Spinal cord (tissue), 10 donors: ENCODE data around the gene FIBIN. TPM values are rescaled to one million over a fixed set of nuclear protein-coding genes. Genes with fewer than 3 reads are reported as not detected.
"Not testable (repeated sequence)": the region's sequence is repeated elsewhere in the genome, so short reads cannot be mapped to it uniquely, and the experiment has no call there.

Experiments used
- DNase-seq, 6 donors: peaks; one replicate each; pipeline versions ENCODE4 v3.0.0 to v3.0.0-alpha.2; 2013 to 2015; ENCODE audit warnings: low spot score in 6 of 6, low read depth in 4 of 6
- H3K27ac ChIP-seq: one replicate; pipeline ENCODE4 v1.5.1; 2013; ENCODE audit warnings: low read depth, low read length, control low read depth
- H3K27me3 ChIP-seq: one replicate; pipeline ENCODE4 v1.6.1; 2013; ENCODE audit warnings: low read length; ENCODE audit not compliant: control insufficient read depth, insufficient read depth
- H3K36me3 ChIP-seq: one replicate; pipeline ENCODE4 v1.6.1; 2013; ENCODE audit warnings: low read length; ENCODE audit not compliant: control insufficient read depth, insufficient read depth
- H3K4me1 ChIP-seq: one replicate; pipeline ENCODE4 v1.6.1; 2013; ENCODE audit warnings: low read length; ENCODE audit not compliant: control insufficient read depth, insufficient read depth
- H3K4me3 ChIP-seq: one replicate; pipeline ENCODE4 v1.5.1; 2013; ENCODE audit warnings: low read depth, low read length, control low read depth
- H3K9me3 ChIP-seq: one replicate; pipeline ENCODE4 v1.6.1; 2013; ENCODE audit warnings: low read length; ENCODE audit not compliant: control insufficient read depth, insufficient read depth
- WGBS: methylation state at CpG from one replicate; pipeline ENCODE4 v1.1.5; 2013; ENCODE audit warnings: missing lambda C conversion rate; ENCODE audit not compliant: insufficient coverage; 5-methylcytosine and 5-hydroxymethylcytosine counted together
- polyA plus RNA-seq, 2 donors: library from polyadenylated mRNA; unstranded; fragments of 120-200 nt; gene quantifications; one replicate each; pipeline ENCODE4 v1.2.1, GENCODE V29; 2013; ENCODE audit not compliant: insufficient read length in 2 of 2
- total RNA-seq, 2 donors: library from RNA; depleted of rRNA in 1 of 2; stranded (reverse); fragments of 120-200 nt in 1 of 2; fragments of >200 nt in 1 of 2; gene quantifications; one replicate each; pipeline versions ENCODE4 v1.2.3 to v1.2.4, GENCODE V29; 2013 to 2014
- donor health status: healthy.

The FIBIN gene
- total and polyA plus RNA-seq, 4 donors: 54.7 to 97.6 (median 74.7) TPM

DNA sequence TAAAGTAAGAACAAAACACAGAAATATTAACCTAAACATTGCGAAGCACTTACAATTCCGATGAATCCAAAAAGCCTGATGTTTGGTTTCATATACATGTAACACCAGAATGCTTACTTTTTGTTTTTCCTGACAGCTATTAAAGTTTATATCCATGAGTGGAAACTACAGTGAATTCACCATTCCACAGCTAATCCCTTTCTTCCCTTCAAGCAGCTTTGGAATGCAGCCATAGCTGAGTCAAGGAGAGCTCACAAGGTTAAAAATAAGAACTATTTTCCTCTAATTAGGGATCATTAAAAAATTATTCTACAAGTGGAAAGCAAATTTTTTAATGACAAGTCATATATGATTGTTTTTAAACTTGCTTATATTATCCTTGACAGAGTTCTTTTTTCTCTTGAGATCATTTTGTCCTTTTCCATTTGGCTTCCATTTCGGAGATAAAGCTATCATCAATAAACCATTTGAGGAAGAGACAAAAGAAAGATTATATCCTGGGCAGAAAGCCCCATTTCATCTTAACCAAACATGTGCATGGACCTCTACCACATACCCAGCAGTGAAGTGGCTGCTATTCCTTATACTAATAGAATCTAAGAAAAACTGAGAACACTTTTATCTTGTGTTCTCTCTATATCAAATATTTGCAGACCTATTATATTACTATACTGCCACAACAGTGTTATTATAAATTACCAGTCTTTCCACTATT is 19.7 kb upstream of the FIBIN start:
- peak overlapping the region; percentile 33 for H3K27ac ChIP-seq
- no peaks in the 10 kb centered on the region for H3K9me3 ChIP-seq
- peak in 2 of 6 donors; percentile 16 to 50 for DNase-seq
- no peaks in the 10 kb centered on the region for H3K27me3 ChIP-seq
- no peaks in the 10 kb centered on the region for H3K36me3 ChIP-seq
- WGBS: no CpG with 5 or more reads among the region's 3 CpGs
- no peaks in the 10 kb centered on the region for H3K4me1 ChIP-seq
- H3K4me3 ChIP-seq: no peak overlapping the region

DNA sequence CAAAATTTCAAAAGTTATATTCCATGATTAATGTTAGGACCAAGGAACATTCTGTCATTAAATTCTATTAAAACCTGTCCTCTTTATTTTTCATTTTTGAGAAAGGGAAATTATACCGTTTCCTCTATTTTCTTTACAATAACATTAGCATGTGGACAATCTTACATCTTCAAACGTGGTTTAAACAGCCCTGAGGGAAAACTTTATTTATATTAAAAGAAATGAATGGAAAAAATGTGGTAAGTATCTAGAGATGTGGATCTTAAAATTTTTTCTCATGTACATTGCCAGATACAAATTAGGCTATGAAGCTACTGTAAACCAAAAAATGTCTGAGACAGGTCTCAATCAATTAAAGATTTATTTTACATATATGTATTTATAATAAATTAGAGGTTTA is 18.9 kb upstream of the FIBIN start:
- H3K4me3 ChIP-seq: no peak overlapping the region
- DNase-seq: no peak
- no peaks in the 10 kb centered on the region for H3K36me3 ChIP-seq
- no CpG with 5 or more reads among the region's 2 CpGs for WGBS
- no peak overlapping the region for H3K27ac ChIP-seq
- H3K27me3 ChIP-seq: no peaks in the 10 kb centered on the region
- H3K4me1 ChIP-seq: no peaks in the 10 kb centered on the region
- no peaks in the 10 kb centered on the region for H3K9me3 ChIP-seq

DNA sequence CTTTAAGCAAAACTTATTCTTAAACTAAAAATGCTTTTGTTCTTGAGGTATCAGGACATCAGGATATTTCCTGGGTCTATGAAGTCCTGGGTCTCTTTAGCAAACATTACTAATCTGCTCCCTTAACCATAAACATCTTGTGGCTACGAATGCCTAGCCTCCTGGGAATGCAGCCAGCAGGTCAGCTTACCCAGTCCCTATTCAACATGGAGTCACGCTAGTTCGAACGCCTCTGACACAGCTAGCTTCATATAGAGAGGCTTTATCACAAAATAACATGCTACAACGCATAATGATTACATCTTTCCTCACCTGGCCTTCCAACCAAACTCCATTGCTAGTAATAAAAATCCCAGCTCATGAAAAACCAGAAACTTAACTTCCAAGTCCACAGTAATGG is 17.5 kb upstream of the FIBIN start:
- H3K4me3 ChIP-seq: no peak overlapping the region
- H3K36me3 ChIP-seq: no peaks in the 10 kb centered on the region
- no peaks in the 10 kb centered on the region for H3K27me3 ChIP-seq
- 36% methylated on average over 4 of the region's 5 CpGs for WGBS
- no peaks in the 10 kb centered on the region for H3K9me3 ChIP-seq
- H3K27ac ChIP-seq: no peak overlapping the region
- no peaks in the 10 kb centered on the region for H3K4me1 ChIP-seq
- peak in 1 of 6 donors; percentile 18 for DNase-seq

DNA sequence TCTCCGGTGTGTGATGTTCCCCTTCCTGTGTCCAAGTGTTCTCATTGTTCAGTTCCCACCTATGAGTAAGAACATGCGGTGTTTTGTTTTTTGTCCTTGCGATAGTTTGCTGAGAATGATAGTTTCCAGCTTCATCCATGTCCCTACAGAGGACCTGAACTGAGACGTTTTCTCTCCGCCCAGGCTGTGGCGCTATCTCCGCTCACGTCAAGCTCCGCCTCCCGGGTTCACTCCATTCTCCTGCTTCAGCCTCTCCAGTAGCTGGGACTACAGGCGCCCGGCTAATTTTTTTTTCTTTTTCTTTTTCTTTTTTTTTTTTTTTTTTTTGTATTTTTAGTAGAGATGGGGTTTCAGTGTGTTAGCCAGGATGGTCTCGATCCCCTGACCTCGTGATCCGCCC is 16.7 kb upstream of the FIBIN start:
- WGBS: 92% methylated on average over 8 of the region's 15 CpGs
- not testable (repeated sequence) for H3K27me3 ChIP-seq

DNA sequence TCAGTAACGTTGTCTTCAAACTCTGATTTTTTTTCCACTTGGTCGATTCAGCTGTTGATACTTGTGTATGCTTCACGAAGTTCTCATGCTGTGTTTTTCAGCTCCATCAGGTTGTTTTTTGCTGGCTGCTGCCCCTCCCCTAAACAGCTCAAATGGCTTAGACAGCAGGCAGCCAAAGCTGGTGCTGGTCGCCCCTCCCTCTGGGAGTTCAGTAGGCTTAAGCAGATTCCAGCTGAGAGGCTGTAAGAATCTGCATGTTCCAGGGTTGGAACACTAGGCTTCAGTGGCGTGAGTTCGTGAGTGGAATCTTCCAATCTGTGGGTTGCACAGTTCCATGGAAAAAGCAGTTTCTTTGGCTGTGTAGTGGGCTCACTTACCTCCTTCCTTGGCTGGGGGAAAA is 10.3 kb upstream of the FIBIN start:
- no peak for DNase-seq
- Histone ChIP-seq H3K4me3 (no peak overlapping the region), H3K36me3 (no peaks in the 10 kb centered on the region), H3K9me3 (peaks cover 5% of the 10 kb centered on the region), H3K4me1 (no peaks in the 10 kb centered on the region), H3K27me3 (no peaks in the 10 kb centered on the region), H3K27ac (no peak overlapping the region)
- WGBS: 77% methylated on average over 5 of the region's 6 CpGs

More for the DNA sequence above, 16.7 kb upstream of the FIBIN start:
- H3K27ac ChIP-seq, DNase-seq, H3K36me3 ChIP-seq, H3K9me3 ChIP-seq, H3K4me1 ChIP-seq, H3K4me3 ChIP-seq: not testable (repeated sequence)

DNA sequence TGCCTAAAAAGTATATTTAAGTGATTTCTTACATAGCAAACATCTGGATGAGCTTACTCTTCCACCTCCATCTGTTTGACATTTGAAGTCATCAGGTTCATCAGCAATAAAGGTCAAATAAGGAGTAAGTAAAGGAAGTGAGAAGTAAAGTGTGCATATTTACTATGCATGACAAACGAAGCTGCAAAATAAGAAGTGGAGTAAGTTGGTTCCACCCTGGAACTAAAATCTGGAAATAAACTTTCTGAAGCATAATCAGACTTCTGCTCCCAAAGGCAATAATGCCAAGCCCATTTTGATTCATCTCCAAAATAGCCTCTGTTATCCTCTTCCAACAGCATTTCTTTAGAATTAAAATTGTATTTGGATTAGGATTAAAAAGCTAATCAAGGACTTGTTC is 8.4 kb upstream of the FIBIN start:
- no peaks in the 10 kb centered on the region for H3K4me1 ChIP-seq
- no peak overlapping the region for H3K4me3 ChIP-seq
- no peak overlapping the region for H3K27ac ChIP-seq
- no peaks in the 10 kb centered on the region for H3K36me3 ChIP-seq
- H3K9me3 ChIP-seq: peaks cover 5% of the 10 kb centered on the region
- no peak for DNase-seq
- WGBS: no CpG with 5 or more reads among the region's 1 CpG
- H3K27me3 ChIP-seq: no peaks in the 10 kb centered on the region

DNA sequence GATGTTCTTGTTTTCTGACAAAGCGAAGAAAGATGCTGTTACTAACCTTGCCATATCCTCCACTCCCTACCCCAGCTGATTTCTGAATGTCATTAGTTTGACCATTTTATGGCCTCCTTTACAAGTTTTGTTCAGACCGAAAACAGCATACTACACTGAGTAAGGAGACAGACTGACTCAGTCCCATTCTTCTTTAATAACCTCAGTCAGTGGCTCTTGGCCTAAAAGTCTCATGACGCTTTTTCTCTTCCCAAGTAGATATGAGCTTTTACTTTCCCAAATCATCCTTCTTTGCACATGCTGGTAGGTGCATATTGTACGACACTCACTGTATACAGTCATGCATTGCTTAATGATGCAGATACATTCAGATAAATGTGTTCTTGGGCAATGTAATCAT is 8.0 kb upstream of the FIBIN start:
- Histone ChIP-seq H3K4me3 (no peak overlapping the region), H3K27ac (no peak overlapping the region), H3K27me3 (no peaks in the 10 kb centered on the region), H3K4me1 (no peaks in the 10 kb centered on the region), H3K36me3 (no peaks in the 10 kb centered on the region), H3K9me3 (peaks cover 5% of the 10 kb centered on the region)
- no peak for DNase-seq
- 83% methylated on average over 1 of the region's 4 CpGs for WGBS

DNA sequence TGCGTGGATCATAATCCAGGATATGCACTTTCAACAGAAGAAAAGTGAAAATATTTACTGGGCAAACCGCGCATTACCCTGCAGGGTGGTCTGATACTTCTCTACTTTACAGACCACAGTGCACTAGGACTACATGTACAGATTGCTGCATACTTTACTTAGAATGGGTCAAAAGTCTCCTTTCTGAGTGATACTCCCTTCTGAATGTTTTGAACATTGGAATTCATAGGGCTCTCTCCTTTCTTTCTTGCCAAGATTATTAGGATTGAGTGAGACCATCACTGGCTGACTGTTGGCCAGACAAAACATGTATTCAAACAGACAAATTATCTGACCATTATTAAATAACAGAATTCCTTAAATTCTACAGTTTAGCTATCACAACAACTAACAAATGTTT is 6.6 kb upstream of the FIBIN start:
- no peaks in the 10 kb centered on the region for H3K27me3 ChIP-seq
- no peak overlapping the region for H3K4me3 ChIP-seq
- no peak for DNase-seq
- H3K4me1 ChIP-seq: no peaks in the 10 kb centered on the region
- no CpG with 5 or more reads among the region's 3 CpGs for WGBS
- H3K36me3 ChIP-seq: no peaks in the 10 kb centered on the region
- peaks cover under 1% of the 10 kb centered on the region for H3K9me3 ChIP-seq
- H3K27ac ChIP-seq: no peak overlapping the region

DNA sequence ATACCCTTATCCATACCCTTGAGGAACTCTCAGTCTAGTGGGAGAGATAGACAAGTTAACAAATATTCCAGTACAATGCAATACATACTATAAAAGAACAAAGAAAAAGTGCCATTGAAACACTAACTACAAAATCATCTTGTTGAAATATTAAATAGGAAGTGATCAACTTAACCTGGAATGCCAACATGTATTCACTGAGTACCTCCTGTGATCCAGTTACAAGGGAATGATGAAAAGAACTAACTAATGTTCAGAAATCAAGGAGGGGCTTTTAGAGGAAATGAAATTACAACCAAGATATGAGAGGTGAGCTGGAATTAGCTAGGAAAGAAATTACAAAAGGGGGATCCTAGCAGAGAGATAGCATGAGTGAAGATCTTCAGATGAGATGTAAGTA is 6.2 kb upstream of the FIBIN start:
- no peak overlapping the region for H3K4me3 ChIP-seq
- H3K4me1 ChIP-seq: no peaks in the 10 kb centered on the region
- no peaks in the 10 kb centered on the region for H3K27me3 ChIP-seq
- no peak overlapping the region for H3K27ac ChIP-seq
- H3K9me3 ChIP-seq: no peaks in the 10 kb centered on the region
- H3K36me3 ChIP-seq: no peaks in the 10 kb centered on the region
- no peak for DNase-seq

DNA sequence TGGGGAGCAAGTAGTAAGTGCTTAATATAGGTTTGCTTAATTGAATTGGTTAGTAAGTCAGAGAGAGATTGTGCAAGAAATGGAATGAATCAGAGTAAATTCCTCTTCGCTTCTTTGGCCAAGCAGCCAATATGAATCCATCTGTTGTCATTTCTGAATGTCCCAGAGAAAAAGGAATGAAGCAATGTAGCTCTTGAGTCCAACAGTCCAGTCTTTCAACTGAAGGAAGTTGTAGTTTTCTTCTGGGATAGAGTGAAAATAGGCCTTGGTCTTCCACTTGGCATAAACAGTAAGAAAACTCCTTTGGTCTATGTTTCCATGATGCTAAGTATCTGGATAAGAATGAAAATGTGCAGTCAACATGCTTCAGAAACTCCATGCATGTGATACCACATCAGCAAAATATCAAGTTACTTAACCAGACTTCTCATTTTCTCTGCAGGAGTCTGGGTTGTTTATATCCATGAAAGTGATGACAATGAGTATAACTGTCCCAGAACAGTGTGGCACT is 1.8 kb upstream of the FIBIN start:
- no peaks in the 10 kb centered on the region for H3K27me3 ChIP-seq
- no peaks in the 10 kb centered on the region for H3K9me3 ChIP-seq
- 100% methylated on average over 1 of the region's 1 CpG for WGBS
- no peak overlapping the region for H3K4me3 ChIP-seq
- no peak for DNase-seq
- H3K27ac ChIP-seq: no peak overlapping the region
- peaks cover 7% of the 10 kb centered on the region for H3K4me1 ChIP-seq
- no peaks in the 10 kb centered on the region for H3K36me3 ChIP-seq
